IPS-20b (cell line): ENCODE data around the gene UBE2L3.

Source experiments
- H3K27ac ChIP-seq: one replicate; pipeline ENCODE4 v1.5.1; 2013; ENCODE audit warnings: low read length
- H3K27me3 ChIP-seq: 2 replicates; pipeline ENCODE4 v1.6.1; 2013; ENCODE audit warnings: mild to moderate bottlenecking, low read length, inconsistent platforms; ENCODE audit not compliant: insufficient read depth
- H3K36me3 ChIP-seq: 2 replicates; pipeline ENCODE4 v1.6.1; 2013; ENCODE audit warnings: low read depth, mild to moderate bottlenecking, inconsistent platforms, low read length, moderate library complexity; ENCODE audit not compliant: insufficient read depth
- H3K4me1 ChIP-seq: 2 replicates; pipeline ENCODE4 v1.6.1; 2013; ENCODE audit warnings: mild to moderate bottlenecking, control low read depth, inconsistent platforms, low read length, moderate library complexity; ENCODE audit not compliant: insufficient read depth
- H3K4me3 ChIP-seq: 2 replicates; pipeline ENCODE4 v1.5.1; 2013; ENCODE audit warnings: mild to moderate bottlenecking, low read length, inconsistent platforms
- H3K9ac ChIP-seq: 2 replicates; pipeline ENCODE4 v1.6.1; 2013; ENCODE audit warnings: low read depth, mild to moderate bottlenecking, inconsistent platforms, low read length, moderate library complexity
- H3K9me3 ChIP-seq: 2 replicates; pipeline ENCODE4 v1.6.1; 2013; ENCODE audit warnings: mild to moderate bottlenecking, low read depth, low read length, inconsistent platforms; ENCODE audit not compliant: insufficient read depth

UBE2L3 gene

DNA sequence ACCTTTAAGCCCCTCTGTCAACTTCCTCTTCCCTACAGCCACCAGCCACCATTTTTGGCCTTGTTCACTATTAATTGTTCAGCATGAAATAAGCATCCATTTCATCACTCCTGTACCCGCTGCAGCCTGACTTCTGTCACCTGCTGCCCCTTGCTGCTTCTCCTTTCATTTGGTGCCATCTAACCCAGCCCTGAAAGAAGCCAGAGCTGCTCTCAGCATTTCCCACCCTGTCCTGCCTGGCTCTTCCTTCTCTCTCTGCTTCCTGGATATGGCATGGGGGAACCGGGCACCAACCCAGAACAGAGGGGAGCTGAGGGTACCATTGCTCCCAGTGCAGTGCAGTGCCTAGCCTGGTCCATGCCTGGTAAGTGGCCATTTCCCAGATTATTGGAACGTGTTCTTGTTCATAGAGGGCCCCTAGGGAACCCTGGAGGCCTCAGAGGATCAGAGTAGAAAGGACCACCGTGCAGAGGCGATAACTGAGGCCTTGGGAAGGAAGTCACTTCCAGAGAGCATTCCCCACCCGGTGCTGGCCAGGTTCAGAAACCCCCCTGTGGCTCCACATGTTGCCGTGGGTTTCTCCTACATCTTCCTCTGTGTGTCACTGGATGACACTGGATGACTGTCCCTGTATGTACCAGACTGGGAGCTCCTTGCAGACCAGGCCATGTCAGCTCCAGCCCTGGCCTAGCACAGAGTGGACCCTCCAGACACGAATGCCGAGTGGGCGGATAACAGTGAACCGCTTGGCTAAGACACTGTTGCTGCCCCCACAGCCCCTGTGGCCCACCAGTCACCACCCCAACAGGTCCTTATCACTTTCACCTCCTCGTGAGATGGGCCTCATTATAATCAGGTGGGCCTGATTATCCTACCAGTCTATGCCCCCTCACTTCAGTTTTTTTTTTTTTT is 57.6 kb downstream of the UBE2L3 start:
- Histone ChIP-seq H3K9me3 (no peaks in the 10 kb centered on the region), H3K27me3 (no peaks in the 10 kb centered on the region), H3K9ac (no peak overlapping the region), H3K36me3 (peaks cover 30% of the 10 kb centered on the region), H3K27ac (no peak overlapping the region), H3K4me3 (no peak overlapping the region), H3K4me1 (no peaks in the 10 kb centered on the region)

DNA sequence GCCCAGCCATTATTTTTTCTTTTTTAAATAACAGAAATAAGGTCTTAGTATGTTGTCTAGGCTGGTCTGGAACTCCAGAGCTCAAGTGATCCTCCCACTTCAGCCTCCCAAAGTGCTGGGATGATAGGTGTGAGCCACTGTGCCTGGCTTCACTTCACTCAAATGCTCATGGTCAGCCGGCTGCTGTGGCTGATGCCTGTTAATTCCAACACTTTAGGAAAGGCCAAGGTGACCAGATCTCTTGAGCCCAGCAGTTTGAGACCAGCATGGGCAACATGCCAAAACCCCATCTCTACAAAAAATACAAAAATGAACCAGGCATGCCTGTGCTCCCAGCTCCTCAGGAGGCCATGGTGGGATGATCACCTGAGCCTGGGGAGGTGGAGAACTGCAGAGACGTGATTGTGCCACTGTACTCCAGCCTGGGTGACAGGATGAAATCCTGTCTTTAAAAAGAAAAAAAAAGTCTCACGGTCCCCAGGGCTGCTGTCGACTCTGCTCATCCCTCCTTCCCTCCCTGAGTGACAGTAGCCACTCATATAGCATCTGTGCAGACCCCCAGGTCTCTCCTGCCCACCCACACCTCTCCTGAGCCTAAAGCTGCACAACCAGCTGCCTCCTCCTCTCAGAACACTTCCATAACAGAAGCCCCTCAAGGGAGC is 58.7 kb downstream of the UBE2L3 start:
- Histone ChIP-seq H3K27me3 (no peaks in the 10 kb centered on the region), H3K9ac (no peak overlapping the region), H3K4me3 (no peak overlapping the region), H3K27ac (no peak overlapping the region), H3K4me1 (no peaks in the 10 kb centered on the region), H3K36me3 (peaks cover 27% of the 10 kb centered on the region), H3K9me3 (no peaks in the 10 kb centered on the region)

DNA sequence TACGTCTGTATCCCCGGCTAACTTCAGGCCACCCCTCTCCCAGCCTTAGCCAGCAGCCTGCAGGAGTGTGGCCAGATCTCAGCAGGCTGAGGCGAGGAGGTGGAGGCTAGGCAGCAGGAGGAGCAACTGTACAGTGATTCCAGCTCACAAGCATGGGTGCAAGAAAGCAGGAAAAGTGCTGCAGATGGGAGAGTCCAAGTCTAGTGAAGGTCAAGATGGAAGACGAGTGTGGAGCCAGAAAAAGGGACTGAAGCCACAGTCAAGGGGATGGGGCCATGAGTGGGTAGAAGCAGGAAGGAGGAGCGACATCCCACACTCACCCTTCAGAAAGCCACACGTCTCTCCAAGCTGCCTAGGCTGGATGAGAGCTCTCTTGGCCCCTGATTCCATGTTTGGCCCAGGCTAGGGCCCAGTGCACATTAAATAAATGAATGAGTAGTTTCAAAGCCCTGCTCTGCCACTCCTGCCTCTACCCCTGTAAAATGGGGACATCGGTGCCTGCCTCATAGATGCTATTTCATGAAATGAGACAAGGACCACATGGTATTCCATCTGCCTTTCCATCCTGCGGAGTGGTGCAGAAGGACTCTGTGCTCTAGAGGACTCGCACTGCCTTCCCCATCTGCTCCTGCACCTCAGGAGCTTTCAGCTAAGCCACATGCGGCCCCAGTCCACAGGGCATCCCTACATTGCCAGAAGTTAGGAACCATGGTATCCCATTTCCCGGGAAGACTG is 59.4 kb downstream of the UBE2L3 start:
- no peak overlapping the region for H3K4me3 ChIP-seq
- no peaks in the 10 kb centered on the region for H3K9me3 ChIP-seq
- H3K27me3 ChIP-seq = no peaks in the 10 kb centered on the region
- no peaks in the 10 kb centered on the region for H3K4me1 ChIP-seq
- H3K9ac ChIP-seq = no peak overlapping the region
- H3K27ac ChIP-seq = no peak overlapping the region
- H3K36me3 ChIP-seq = peaks cover 25% of the 10 kb centered on the region

GRCh38 chr22:21628386-21629254 is 61.1 kb downstream of the UBE2L3 start:
- Histone ChIP-seq H3K27ac (no peak overlapping the region), H3K9ac (peak overlapping the region; percentile 96; the same call in 1 of the 2 replicates), H3K36me3 (peaks cover 9% of the 10 kb centered on the region), H3K4me3 (peak overlapping the region; percentile 75), H3K27me3 (no peaks in the 10 kb centered on the region), H3K4me1 (no peaks in the 10 kb centered on the region), H3K9me3 (no peaks in the 10 kb centered on the region)

GRCh38 chr22:21629255-21630149 is 62.0 kb downstream of the UBE2L3 start, which contains the start of gene YDJC:
Gene YDJC (minus strand): TSS chr22:21630022. CDS start chr22:21630014, 8 bp downstream.
- Histone ChIP-seq H3K9me3 (no peaks in the 10 kb centered on the region), H3K4me3 (peak within 1 kb of the TSS; percentile 75), H3K27me3 (no peaks in the 10 kb centered on the region), H3K36me3 (peaks cover 9% of the 10 kb centered on the region), H3K27ac (no peak within 1 kb of the TSS), H3K9ac (peak within 1 kb of the TSS; percentile 96), H3K4me1 (no peaks in the 10 kb centered on the region)

DNA sequence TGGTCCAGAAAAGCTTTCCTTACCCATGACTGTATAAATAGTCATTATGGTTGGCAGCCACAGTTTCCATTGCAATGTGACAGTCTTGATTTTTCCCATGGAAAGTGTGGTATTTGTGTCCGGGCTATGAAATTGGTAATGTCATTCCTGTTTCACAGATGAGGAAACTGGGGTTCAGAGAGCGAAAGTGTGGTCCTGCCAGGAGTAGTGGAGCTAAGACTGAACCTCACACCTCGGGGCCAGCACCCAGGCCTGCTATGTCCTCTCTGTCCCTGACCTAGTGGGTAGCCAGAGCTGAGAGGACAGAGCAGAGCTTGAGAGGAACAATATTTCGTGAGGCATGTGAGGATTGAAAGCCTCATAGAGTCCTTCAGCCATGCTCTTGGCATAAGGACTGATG is 63.5 kb downstream of the UBE2L3 start:
- Histone ChIP-seq H3K4me3 (no peak overlapping the region), H3K4me1 (no peaks in the 10 kb centered on the region), H3K27ac (no peak overlapping the region), H3K27me3 (no peaks in the 10 kb centered on the region), H3K36me3 (peaks cover 9% of the 10 kb centered on the region), H3K9me3 (no peaks in the 10 kb centered on the region), H3K9ac (no peak overlapping the region)

DNA sequence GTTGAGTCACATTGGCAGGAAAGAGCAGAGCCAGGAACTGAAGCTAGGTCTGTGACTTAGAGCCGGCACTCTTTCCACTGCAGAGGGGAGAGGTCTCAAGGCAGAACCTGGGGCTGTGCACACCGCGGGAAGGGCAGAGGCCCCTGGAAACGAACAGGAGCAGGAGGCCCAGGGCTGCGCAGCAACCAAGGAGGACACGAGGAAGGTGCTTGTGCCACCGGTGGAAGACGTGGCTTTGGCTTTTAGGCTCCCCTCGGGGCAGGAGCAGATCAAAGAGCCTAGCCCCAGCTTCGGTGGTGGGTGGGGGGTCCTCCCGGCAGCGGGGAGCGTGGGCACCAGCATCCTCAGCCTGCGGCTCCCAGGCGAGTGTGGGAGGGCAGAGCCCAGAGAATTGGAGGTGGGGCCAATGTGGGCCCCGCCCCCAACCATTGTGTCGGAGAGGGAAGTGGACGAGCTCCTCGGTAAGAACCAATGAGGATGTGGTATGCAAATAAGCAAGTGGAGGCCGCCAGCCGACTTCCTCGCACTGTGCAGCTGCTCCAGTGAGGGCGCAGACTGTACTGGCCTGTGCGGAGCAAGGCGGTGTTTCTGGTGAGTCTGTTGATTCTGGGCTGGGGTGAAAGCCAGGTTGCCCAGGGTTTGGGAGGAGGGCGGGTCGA is 64.9 kb downstream of the UBE2L3 start, which contains the start of gene CCDC116:
Gene CCDC116, plus strand, starts transcription at position 524 of the 659 bp plus-strand sequence. CDS start 422 bp downstream, outside the sequence.
- Histone ChIP-seq H3K27ac (no peak within 1 kb of the TSS), H3K9me3 (no peaks in the 10 kb centered on the region), H3K4me1 (no peaks in the 10 kb centered on the region), H3K4me3 (no peak within 1 kb of the TSS), H3K36me3 (peaks cover 9% of the 10 kb centered on the region), H3K9ac (no peak within 1 kb of the TSS), H3K27me3 (no peaks in the 10 kb centered on the region)

DNA sequence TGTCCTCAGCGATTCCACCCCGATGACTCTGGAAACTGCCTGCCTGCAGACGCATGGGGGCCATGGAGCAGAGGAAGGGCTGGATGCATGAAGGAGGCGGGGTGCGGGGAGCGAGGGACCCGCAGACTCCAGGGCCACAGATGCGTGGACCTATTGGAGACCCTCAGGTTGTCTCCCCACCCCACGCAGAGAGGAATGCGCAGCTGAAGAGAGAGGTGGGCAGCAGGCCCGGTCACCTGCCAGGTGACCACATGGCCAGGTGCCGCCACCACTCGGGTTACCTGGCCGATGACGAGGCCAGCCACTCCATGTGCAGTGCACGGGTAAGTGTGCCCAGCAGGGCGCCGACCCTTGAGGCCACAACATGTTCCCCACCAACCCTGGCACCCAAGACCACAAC is 65.4 kb downstream of the UBE2L3 start:
- Histone ChIP-seq H3K4me1 (no peaks in the 10 kb centered on the region), H3K9me3 (no peaks in the 10 kb centered on the region), H3K4me3 (no peak overlapping the region), H3K36me3 (peaks cover 5% of the 10 kb centered on the region), H3K27ac (no peak overlapping the region), H3K27me3 (no peaks in the 10 kb centered on the region), H3K9ac (no peak overlapping the region)

- Histone ChIP-seq H3K27ac (no peak overlapping the region), H3K9ac (no peak overlapping the region), H3K4me3 (no peak overlapping the region), H3K36me3 (no peaks in the 10 kb centered on the region), H3K9me3 (no peaks in the 10 kb centered on the region), H3K27me3 (no peaks in the 10 kb centered on the region), H3K4me1 (no peaks in the 10 kb centered on the region)
Measured at GRCh38 chr22:21633481-21633880, 66.0 kb downstream of the UBE2L3 start.

DNA sequence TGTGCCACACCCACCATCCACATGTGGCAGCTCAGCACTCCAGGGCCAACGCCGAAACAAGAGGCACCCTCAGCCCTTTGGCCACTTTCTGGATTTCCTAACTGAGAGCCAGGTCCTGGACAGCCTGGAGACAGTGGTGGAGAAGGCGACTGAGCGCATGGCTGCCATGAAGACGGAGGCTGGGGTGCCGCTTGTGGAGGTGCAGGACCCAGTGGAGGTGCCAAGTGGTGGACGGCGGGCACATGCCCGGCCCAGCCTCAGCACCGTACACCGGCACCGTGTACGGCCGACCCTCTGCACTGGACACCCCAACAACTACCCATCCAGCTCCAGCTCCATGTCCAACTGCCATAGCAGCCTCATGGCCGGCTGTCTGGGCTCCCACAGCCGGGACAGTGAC is 66.6 kb downstream of the UBE2L3 start:
- Histone ChIP-seq H3K9ac (no peak overlapping the region), H3K4me3 (no peak overlapping the region), H3K9me3 (no peaks in the 10 kb centered on the region)

More for the DNA sequence above, 66.6 kb downstream of the UBE2L3 start:
- no peaks in the 10 kb centered on the region for H3K4me1 ChIP-seq
- no peak overlapping the region for H3K27ac ChIP-seq
- H3K36me3 ChIP-seq = no peaks in the 10 kb centered on the region
- no peaks in the 10 kb centered on the region for H3K27me3 ChIP-seq
